ENCODE data around the gene PSMD5. TPM values are rescaled to one million over a fixed set of nuclear protein-coding genes. Genes with fewer than 3 reads are reported as not detected.

Gene PSMD5
- total RNA-seq, 1 donor from 2014 or later = 27.1 TPM

GRCh38 chr9:120859361-120859760 is 16.6 kb upstream of the PSMD5 start:
- no peaks in the 10 kb centered on the region for H3K27me3 ChIP-seq (ENCODE audit: control insufficient read depth in 3 of 3, insufficient read depth in 3 of 3, low read length in 3 of 3)
- no peak overlapping the region for H3K9ac ChIP-seq (ENCODE audit: low read depth in 1 of 3, low read length in 3 of 3)
- H3K36me3 ChIP-seq (ENCODE audit: control insufficient read depth in 3 of 3, insufficient read depth in 3 of 3, low read length in 3 of 3) = peaks cover 34 to 48% (median 47%) of the 10 kb centered on the region in 3 donors
- no peaks in the 10 kb centered on the region for H3K4me1 ChIP-seq (ENCODE audit: control insufficient read depth in 3 of 3, insufficient read depth in 3 of 3, low read length in 3 of 3)
- H3K27ac ChIP-seq (ENCODE audit: low read depth, low read length) = no peak overlapping the region
- H3K4me3 ChIP-seq (ENCODE audit: low read length in 3 of 3) = no peak overlapping the region
- no peaks in the 10 kb centered on the region for H3K9me3 ChIP-seq (ENCODE audit: control insufficient read depth in 3 of 3, low read length in 3 of 3)

GRCh38 chr9:120857902-120858301 is 15.2 kb upstream of the PSMD5 start:
- Histone ChIP-seq H3K9ac (ENCODE audit: low read depth in 1 of 3, low read length in 3 of 3) (peak overlapping the region in 1 of 3 donors; percentile 16), H3K27ac (ENCODE audit: low read depth, low read length) (no peak overlapping the region), H3K4me1 (ENCODE audit: control insufficient read depth in 3 of 3, insufficient read depth in 3 of 3, low read length in 3 of 3) (no peaks in the 10 kb centered on the region), H3K9me3 (ENCODE audit: control insufficient read depth in 3 of 3, low read length in 3 of 3) (no peaks in the 10 kb centered on the region), H3K36me3 (ENCODE audit: control insufficient read depth in 3 of 3, insufficient read depth in 3 of 3, low read length in 3 of 3) (peaks cover 31 to 42% (median 40%) of the 10 kb centered on the region in 3 donors), H3K27me3 (ENCODE audit: control insufficient read depth in 3 of 3, insufficient read depth in 3 of 3, low read length in 3 of 3) (no peaks in the 10 kb centered on the region), H3K4me3 (ENCODE audit: low read length in 3 of 3) (no peak overlapping the region)

DNA sequence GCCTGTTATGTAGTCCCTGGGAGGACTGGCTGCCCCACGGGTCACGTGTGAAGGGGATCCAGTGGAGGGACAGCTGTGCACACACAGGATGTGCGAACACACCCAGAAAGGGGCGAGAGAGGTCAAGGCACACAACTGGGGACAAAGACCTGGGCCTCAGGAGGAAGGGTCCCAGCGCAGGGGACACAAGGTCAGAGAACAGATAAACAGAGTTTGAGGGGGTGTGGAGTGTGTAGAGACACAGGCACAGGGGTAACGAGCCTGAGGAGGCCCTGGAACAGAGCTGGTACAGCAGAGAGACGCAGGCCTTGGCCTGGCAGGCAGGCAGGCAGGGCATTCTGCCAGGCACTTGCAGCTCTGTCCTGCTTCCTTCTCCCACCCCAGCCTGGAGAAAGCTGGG is 14.8 kb upstream of the PSMD5 start:
- Histone ChIP-seq H3K27me3 (ENCODE audit: control insufficient read depth in 3 of 3, insufficient read depth in 3 of 3, low read length in 3 of 3) (no peaks in the 10 kb centered on the region), H3K4me1 (ENCODE audit: control insufficient read depth in 3 of 3, insufficient read depth in 3 of 3, low read length in 3 of 3) (no peaks in the 10 kb centered on the region), H3K4me3 (ENCODE audit: low read length in 3 of 3) (no peak overlapping the region), H3K9me3 (ENCODE audit: control insufficient read depth in 3 of 3, low read length in 3 of 3) (no peaks in the 10 kb centered on the region), H3K27ac (ENCODE audit: low read depth, low read length) (no peak overlapping the region), H3K36me3 (ENCODE audit: control insufficient read depth in 3 of 3, insufficient read depth in 3 of 3, low read length in 3 of 3) (peaks cover 32 to 38% (median 37%) of the 10 kb centered on the region in 3 donors), H3K9ac (ENCODE audit: low read depth in 1 of 3, low read length in 3 of 3) (peak overlapping the region in 1 of 3 donors; percentile 16)

- Histone ChIP-seq H3K36me3 (ENCODE audit: control insufficient read depth in 3 of 3, insufficient read depth in 3 of 3, low read length in 3 of 3) (peaks cover 29 to 32% (median 30%) of the 10 kb centered on the region in 3 donors), H3K4me3 (ENCODE audit: low read length in 3 of 3) (no peak overlapping the region), H3K27ac (ENCODE audit: low read depth, low read length) (no peak overlapping the region), H3K27me3 (ENCODE audit: control insufficient read depth in 3 of 3, insufficient read depth in 3 of 3, low read length in 3 of 3) (no peaks in the 10 kb centered on the region), H3K9ac (ENCODE audit: low read depth in 1 of 3, low read length in 3 of 3) (no peak overlapping the region), H3K9me3 (ENCODE audit: control insufficient read depth in 3 of 3, low read length in 3 of 3) (no peaks in the 10 kb centered on the region), H3K4me1 (ENCODE audit: control insufficient read depth in 3 of 3, insufficient read depth in 3 of 3, low read length in 3 of 3) (no peaks in the 10 kb centered on the region)
Measured at GRCh38 chr9:120856700-120857099, 14.0 kb upstream of the PSMD5 start.

DNA sequence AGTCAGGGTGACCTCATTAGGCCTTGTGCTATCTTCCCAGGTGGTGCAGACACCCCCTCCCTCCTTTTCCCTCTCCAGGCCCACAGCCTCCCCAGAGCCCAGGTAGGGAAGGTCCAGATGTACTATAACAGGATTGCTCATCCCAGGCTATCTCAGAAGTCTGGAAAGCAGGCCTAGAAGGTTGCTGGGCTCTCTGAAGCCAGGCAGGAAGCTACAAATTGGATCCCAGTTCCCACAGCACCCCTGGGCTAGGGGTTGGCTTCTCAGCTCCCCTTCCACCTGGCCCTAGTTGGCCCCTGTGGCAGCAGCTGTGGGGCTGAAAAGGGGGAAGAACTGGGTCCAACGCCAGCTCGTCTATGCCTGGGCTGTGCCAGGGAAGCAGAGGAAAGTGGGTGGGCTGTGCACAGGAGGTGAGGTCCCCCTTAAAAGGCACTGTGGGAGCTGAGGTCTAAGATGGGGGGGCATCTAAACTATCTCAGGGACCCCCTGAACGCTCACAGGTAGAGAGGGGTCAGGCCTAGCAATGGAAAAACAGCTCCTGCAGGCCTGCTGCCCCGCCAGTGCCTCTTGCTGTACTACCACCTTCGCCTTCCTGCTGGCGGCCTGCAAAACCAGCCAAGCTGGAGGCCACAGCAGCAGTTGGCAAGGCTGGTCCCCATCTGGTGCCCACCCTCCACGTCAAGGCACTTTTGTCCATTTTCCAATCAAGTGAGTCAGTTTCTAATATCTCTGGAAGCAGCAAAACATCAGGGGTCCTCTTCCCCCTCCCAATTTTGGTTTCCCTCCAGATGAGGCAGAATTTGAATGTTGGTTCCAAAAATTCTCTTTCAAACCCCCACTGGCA is 13.3 kb upstream of the PSMD5 start:
- Histone ChIP-seq H3K4me3 (ENCODE audit: low read length in 3 of 3) (no peak overlapping the region), H3K27ac (ENCODE audit: low read depth, low read length) (no peak overlapping the region), H3K27me3 (ENCODE audit: control insufficient read depth in 3 of 3, insufficient read depth in 3 of 3, low read length in 3 of 3) (no peaks in the 10 kb centered on the region), H3K36me3 (ENCODE audit: control insufficient read depth in 3 of 3, insufficient read depth in 3 of 3, low read length in 3 of 3) (peaks cover 25 to 29% (median 29%) of the 10 kb centered on the region in 3 donors), H3K9ac (ENCODE audit: low read depth in 1 of 3, low read length in 3 of 3) (no peak overlapping the region), H3K9me3 (ENCODE audit: control insufficient read depth in 3 of 3, low read length in 3 of 3) (no peaks in the 10 kb centered on the region), H3K4me1 (ENCODE audit: control insufficient read depth in 3 of 3, insufficient read depth in 3 of 3, low read length in 3 of 3) (no peaks in the 10 kb centered on the region)

- H3K27ac ChIP-seq (ENCODE audit: low read depth, low read length) = no peak overlapping the region
- no peaks in the 10 kb centered on the region for H3K27me3 ChIP-seq (ENCODE audit: control insufficient read depth in 3 of 3, insufficient read depth in 3 of 3, low read length in 3 of 3)
- H3K36me3 ChIP-seq (ENCODE audit: control insufficient read depth in 3 of 3, insufficient read depth in 3 of 3, low read length in 3 of 3) = peaks cover 16 to 20% (median 18%) of the 10 kb centered on the region in 3 donors
- no peaks in the 10 kb centered on the region for H3K4me1 ChIP-seq (ENCODE audit: control insufficient read depth in 3 of 3, insufficient read depth in 3 of 3, low read length in 3 of 3)
- H3K4me3 ChIP-seq (ENCODE audit: low read length in 3 of 3) = no peak overlapping the region
- no peak overlapping the region for H3K9ac ChIP-seq (ENCODE audit: low read depth in 1 of 3, low read length in 3 of 3)
- no peaks in the 10 kb centered on the region for H3K9me3 ChIP-seq (ENCODE audit: control insufficient read depth in 3 of 3, low read length in 3 of 3)
Measured at GRCh38 chr9:120854596-120855327, 12.0 kb upstream of the PSMD5 start.

GRCh38 chr9:120853198-120853597 is 10.5 kb upstream of the PSMD5 start:
- no peak overlapping the region for H3K27ac ChIP-seq (ENCODE audit: low read depth, low read length)
- peaks cover 10 to 17% (median 10%) of the 10 kb centered on the region in 3 donors for H3K36me3 ChIP-seq (ENCODE audit: control insufficient read depth in 3 of 3, insufficient read depth in 3 of 3, low read length in 3 of 3)
- H3K27me3 ChIP-seq (ENCODE audit: control insufficient read depth in 3 of 3, insufficient read depth in 3 of 3, low read length in 3 of 3) = no peaks in the 10 kb centered on the region
- H3K4me1 ChIP-seq (ENCODE audit: control insufficient read depth in 3 of 3, insufficient read depth in 3 of 3, low read length in 3 of 3) = no peaks in the 10 kb centered on the region
- no peak overlapping the region for H3K9ac ChIP-seq (ENCODE audit: low read depth in 1 of 3, low read length in 3 of 3)
- H3K4me3 ChIP-seq (ENCODE audit: low read length in 3 of 3) = no peak overlapping the region
- no peaks in the 10 kb centered on the region for H3K9me3 ChIP-seq (ENCODE audit: control insufficient read depth in 3 of 3, low read length in 3 of 3)

- Histone ChIP-seq H3K27me3 (ENCODE audit: control insufficient read depth in 3 of 3, insufficient read depth in 3 of 3, low read length in 3 of 3) (no peaks in the 10 kb centered on the region), H3K36me3 (ENCODE audit: control insufficient read depth in 3 of 3, insufficient read depth in 3 of 3, low read length in 3 of 3) (peaks cover 3 to 11% (median 6%) of the 10 kb centered on the region in 3 donors), H3K27ac (ENCODE audit: low read depth, low read length) (no peak overlapping the region), H3K4me3 (ENCODE audit: low read length in 3 of 3) (no peak overlapping the region), H3K9ac (ENCODE audit: low read depth in 1 of 3, low read length in 3 of 3) (no peak overlapping the region), H3K4me1 (ENCODE audit: control insufficient read depth in 3 of 3, insufficient read depth in 3 of 3, low read length in 3 of 3) (no peaks in the 10 kb centered on the region), H3K9me3 (ENCODE audit: control insufficient read depth in 3 of 3, low read length in 3 of 3) (no peaks in the 10 kb centered on the region)
Measured at GRCh38 chr9:120852240-120853010, 9.7 kb upstream of the PSMD5 start.

GRCh38 chr9:120851449-120851848 is 8.7 kb upstream of the PSMD5 start:
- Histone ChIP-seq H3K9ac (ENCODE audit: low read depth in 1 of 3, low read length in 3 of 3) (no peak overlapping the region), H3K36me3 (ENCODE audit: control insufficient read depth in 3 of 3, insufficient read depth in 3 of 3, low read length in 3 of 3) (peaks cover 0 to 11% (median 3%) of the 10 kb centered on the region in 3 donors), H3K9me3 (ENCODE audit: control insufficient read depth in 3 of 3, low read length in 3 of 3) (no peaks in the 10 kb centered on the region)

More at GRCh38 chr9:120851449-120851848, 8.7 kb upstream of the PSMD5 start:
- Histone ChIP-seq H3K4me1 (ENCODE audit: control insufficient read depth in 3 of 3, insufficient read depth in 3 of 3, low read length in 3 of 3) (no peaks in the 10 kb centered on the region), H3K4me3 (ENCODE audit: low read length in 3 of 3) (no peak overlapping the region), H3K27ac (ENCODE audit: low read depth, low read length) (no peak overlapping the region), H3K27me3 (ENCODE audit: control insufficient read depth in 3 of 3, insufficient read depth in 3 of 3, low read length in 3 of 3) (no peaks in the 10 kb centered on the region)

All from skeletal muscle tissue (tissue), 4 donors.